Calu3 (cell line): ENCODE measurements around the gene C1orf21. TPM values are rescaled to one million over a fixed set of nuclear protein-coding genes. Genes with fewer than 3 reads are reported as not detected.

ENCODE experiments used
- BruUV-seq: library from RNA; stranded (reverse); fragments of 400-500 nt; replicated peaks from 2 replicates; lab custom pipeline; 2021; lab: Mats Ljungman, UMichigan
- CTCF ChIA-PET: fragments of 300-600 bp; sonication (Branson Sonifier 250); formaldehyde crosslinking; loops from one replicate; lab custom pipeline; 2022; ENCODE audit warnings: antibody characterized with exemption; lab: Charles Lee
- DNase-seq: peaks from one replicate; pipeline ENCODE4 v3.0.0; 2022
- H3K27ac Mint-ChIP-seq: one replicate; pipeline ENCODE4 v1.8.0; 2022; ENCODE audit warnings: mixed read lengths; ENCODE audit not compliant: unreplicated experiment
- H3K27me3 Mint-ChIP-seq: one replicate; pipeline ENCODE4 v1.8.0; 2022; ENCODE audit warnings: mixed read lengths; ENCODE audit not compliant: unreplicated experiment
- H3K36me3 Mint-ChIP-seq: one replicate; pipeline ENCODE4 v1.8.0; 2022; ENCODE audit warnings: mild to moderate bottlenecking, moderate library complexity, mixed read lengths; ENCODE audit not compliant: insufficient read depth, unreplicated experiment
- H3K4me1 Mint-ChIP-seq: one replicate; pipeline ENCODE4 v1.8.0; 2022; ENCODE audit warnings: mild to moderate bottlenecking, low read depth, mixed read lengths; ENCODE audit not compliant: unreplicated experiment
- H3K4me3 Mint-ChIP-seq: one replicate; pipeline ENCODE4 v1.8.0; 2022; ENCODE audit warnings: mild to moderate bottlenecking, low read depth, moderate library complexity, mixed read lengths; ENCODE audit not compliant: unreplicated experiment
- H3K9me3 Mint-ChIP-seq: one replicate; pipeline ENCODE4 v1.8.0; 2022; ENCODE audit warnings: low read depth, mixed read lengths; ENCODE audit not compliant: unreplicated experiment
- intact Hi-C: fragments of 100-400 bp; cut with micrococcal nuclease; formaldehyde crosslinking; loops from one replicate; pipeline ENCODE4 v1.10.0; 2022; ENCODE audit not compliant: unreplicated experiment
- total RNA-seq: library from RNA; stranded (reverse); gene quantifications from 2 replicates; pipeline ENCODE4 v1.2.3, GENCODE V29; 2022
- TF ChIP-seq, protein P1 (sequence below): fragments of 200-600 bp; IDR thresholded peaks from one replicate; pipeline ENCODE4 v1.8.0; 2022; ENCODE audit warnings: antibody characterized with exemption; ENCODE audit not compliant: unreplicated experiment

The C1orf21 gene
- total RNA-seq, 1 experiment from 2014 or later: 20.6 TPM

DNA sequence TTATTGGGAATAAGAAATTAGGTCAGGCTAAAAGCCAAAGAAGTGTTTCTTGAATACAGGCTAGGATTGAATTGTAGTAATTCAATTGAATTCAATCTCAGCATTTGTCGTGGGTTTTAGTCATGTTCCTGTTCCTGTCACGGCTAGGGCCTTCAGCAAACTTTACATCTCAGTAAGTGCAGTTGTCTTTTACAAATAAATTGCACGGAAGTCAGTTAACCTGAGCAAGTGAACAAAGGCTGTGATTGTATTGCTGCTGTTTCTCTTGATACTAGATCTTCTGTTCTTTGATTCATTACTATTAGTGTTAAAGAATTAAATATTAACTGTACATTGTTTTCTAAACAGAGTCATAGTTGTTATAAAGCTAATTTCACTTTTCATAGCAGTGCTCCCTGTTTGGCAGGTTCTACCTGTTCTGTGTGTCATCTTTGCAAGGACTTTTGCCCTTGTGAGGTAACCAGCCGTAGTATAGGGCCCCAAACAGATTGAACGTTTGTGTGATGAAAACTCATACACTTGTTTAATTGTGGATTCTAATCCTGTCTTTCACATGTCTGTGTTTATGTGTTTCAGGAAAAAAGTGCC is 203.4 kb downstream of the C1orf21 start:
- TF ChIP-seq, protein P1, sequence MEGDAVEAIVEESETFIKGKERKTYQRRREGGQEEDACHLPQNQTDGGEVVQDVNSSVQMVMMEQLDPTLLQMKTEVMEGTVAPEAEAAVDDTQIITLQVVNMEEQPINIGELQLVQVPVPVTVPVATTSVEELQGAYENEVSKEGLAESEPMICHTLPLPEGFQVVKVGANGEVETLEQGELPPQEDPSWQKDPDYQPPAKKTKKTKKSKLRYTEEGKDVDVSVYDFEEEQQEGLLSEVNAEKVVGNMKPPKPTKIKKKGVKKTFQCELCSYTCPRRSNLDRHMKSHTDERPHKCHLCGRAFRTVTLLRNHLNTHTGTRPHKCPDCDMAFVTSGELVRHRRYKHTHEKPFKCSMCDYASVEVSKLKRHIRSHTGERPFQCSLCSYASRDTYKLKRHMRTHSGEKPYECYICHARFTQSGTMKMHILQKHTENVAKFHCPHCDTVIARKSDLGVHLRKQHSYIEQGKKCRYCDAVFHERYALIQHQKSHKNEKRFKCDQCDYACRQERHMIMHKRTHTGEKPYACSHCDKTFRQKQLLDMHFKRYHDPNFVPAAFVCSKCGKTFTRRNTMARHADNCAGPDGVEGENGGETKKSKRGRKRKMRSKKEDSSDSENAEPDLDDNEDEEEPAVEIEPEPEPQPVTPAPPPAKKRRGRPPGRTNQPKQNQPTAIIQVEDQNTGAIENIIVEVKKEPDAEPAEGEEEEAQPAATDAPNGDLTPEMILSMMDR: no peak
- peak overlapping the region; percentile 96 for H3K27ac Mint-ChIP-seq

DNA sequence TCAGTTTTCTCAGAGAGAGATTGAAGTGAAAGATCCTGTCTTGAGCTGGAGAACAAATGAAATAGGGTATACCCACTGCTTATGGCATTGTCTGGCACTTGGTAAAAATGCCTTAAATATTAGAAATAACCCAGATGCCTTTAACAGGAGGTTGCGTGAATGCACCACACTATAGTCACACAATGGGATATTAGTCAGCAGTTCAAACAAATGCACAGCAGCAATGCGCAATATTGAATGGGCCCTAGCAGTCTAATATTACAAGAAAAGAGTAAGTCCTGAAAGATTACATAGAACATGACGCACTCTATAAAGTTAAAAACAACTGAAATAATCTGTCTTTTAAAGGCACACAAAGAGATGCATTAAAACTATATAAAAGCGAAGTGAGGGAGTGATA is 206.8 kb downstream of the C1orf21 start:
- Mint-ChIP-seq H3K27me3 (no peaks in the 10 kb centered on the region), H3K4me3 (no peak overlapping the region), H3K4me1 (peaks cover 85% of the 10 kb centered on the region), H3K9me3 (no peaks in the 10 kb centered on the region), H3K27ac (peak overlapping the region; percentile 17), H3K36me3 (peaks cover 22% of the 10 kb centered on the region)
- peak; percentile 14 for DNase-seq
- CTCF ChIA-PET: interaction anchor here (0.6 to 1.6 kb wide), 2 partner anchors 70 to 922 kb away, joined by 3 to 5 read pairs; no protein-coding TSS in a partner anchor
- TF ChIP-seq, protein P1: no peak
- intact Hi-C loops: loop anchor here (5.0 kb wide), 1 partner anchor 69 kb away; no protein-coding TSS in a partner anchor
- BruUV-seq: no TSS peak

More for the DNA sequence above, 203.4 kb downstream of the C1orf21 start:
- peak; percentile 88 for DNase-seq
- Mint-ChIP-seq H3K36me3 (peaks cover 28% of the 10 kb centered on the region), H3K4me1 (peaks cover 82% of the 10 kb centered on the region), H3K9me3 (no peaks in the 10 kb centered on the region), H3K27me3 (no peaks in the 10 kb centered on the region), H3K4me3 (peak overlapping the region; percentile 54)
- CTCF ChIA-PET: interaction anchor here (0.9 to 3.0 kb wide), 4 partner anchors 11 to 329 kb away, joined by 3 to 15 read pairs (median 8); no protein-coding TSS in a partner anchor
- intact Hi-C loops: loop anchor here (5.0 kb wide), 1 partner anchor 72 kb away; no protein-coding TSS in a partner anchor
- no TSS peak for BruUV-seq

DNA sequence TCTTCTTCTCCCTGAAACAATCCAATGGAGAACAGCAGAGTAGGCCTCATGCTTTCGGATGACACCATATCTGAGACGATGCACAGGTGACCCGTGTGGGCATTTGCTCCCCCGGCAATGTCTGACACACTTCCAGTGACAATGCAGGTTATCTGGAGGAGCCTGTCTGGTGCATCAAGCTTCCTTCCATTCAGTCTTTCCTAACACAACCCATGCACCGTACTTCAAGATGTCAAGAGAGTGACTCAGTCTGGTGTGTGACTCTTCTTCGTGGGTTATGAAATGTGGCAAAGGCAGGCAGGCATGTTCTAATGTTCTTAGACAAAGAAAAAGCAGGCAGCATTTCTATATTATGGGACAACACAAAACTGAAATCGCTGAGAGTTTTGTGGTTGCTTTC is 208.8 kb downstream of the C1orf21 start:
- Mint-ChIP-seq H3K9me3 (no peaks in the 10 kb centered on the region), H3K4me1 (peaks cover 65% of the 10 kb centered on the region), H3K27me3 (no peaks in the 10 kb centered on the region), H3K36me3 (peaks cover 9% of the 10 kb centered on the region), H3K4me3 (no peak overlapping the region), H3K27ac (no peak overlapping the region)
- TF ChIP-seq, protein P1: no peak
- CTCF ChIA-PET: no interaction called here
- DNase-seq: no peak
- BruUV-seq: no TSS peak
- intact Hi-C loops: no loop called here

DNA sequence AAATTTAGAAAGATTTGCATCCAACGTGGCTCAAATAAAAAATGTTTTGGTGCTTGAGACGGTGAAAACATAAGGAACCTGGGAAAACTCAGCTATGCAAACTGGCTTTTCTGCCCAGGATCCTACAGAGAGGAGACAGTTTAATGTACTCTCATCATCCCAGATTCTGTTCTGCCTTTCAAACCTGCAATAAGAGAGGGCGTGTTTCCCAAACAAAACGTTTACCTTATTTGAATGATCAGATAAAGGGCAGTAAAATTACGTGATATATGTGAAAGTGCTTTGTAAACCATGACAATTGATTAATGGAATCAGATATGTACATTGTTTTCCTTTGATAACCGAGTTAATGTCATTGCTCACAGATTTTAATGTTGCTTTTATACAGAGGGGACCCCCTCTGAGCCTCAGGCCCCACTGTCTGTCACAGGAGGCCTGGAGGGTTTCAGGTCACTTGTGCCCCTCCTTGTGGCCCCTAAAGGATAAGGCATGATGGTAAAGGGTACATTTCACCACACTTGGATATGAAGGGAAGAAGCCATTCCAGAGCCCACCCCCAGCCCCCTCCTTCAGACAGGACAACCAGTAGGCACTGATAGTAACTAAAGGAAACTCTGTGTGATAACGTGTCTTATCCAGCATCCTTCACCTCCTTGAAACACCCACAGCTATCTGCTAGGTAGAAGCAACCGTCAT is 210.3 kb downstream of the C1orf21 start:
- Mint-ChIP-seq H3K9me3 (no peaks in the 10 kb centered on the region), H3K4me1 (peaks cover 54% of the 10 kb centered on the region), H3K27ac (no peak overlapping the region), H3K27me3 (no peaks in the 10 kb centered on the region), H3K4me3 (no peak overlapping the region), H3K36me3 (no peaks in the 10 kb centered on the region)
- CTCF ChIA-PET: interaction anchor here (0.5 kb wide), 1 partner anchor 10 kb away, joined by 7 read pairs; no protein-coding TSS in a partner anchor
- BruUV-seq: no TSS peak
- intact Hi-C loops: no loop called here
- no peak for DNase-seq
- TF ChIP-seq, protein P1: peak; percentile 22
